Stomach (tissue), 9 donors: ENCODE measurements around the gene TMCO6. TPM values are rescaled to one million over a fixed set of nuclear protein-coding genes. Genes with fewer than 3 reads are reported as not detected.
"Not testable (repeated sequence)": the region's sequence is repeated elsewhere in the genome, so short reads cannot be mapped to it uniquely, and the experiment has no call there.

Source experiments
- DNase-seq, 2 donors: peaks; one replicate each; pipeline versions ENCODE4 v3.0.0 to v3.0.0-alpha.2; 2013 to 2019
- H3K27ac ChIP-seq, 5 donors: fragments of 200-600 bp in 4 of 5; sonication (generic) in 4 of 5; one replicate each; pipeline ENCODE4 v1.5.1; 2013 to 2019; ENCODE audit warnings: mild to moderate bottlenecking in 1 of 5, moderate library complexity in 1 of 5
- H3K27me3 ChIP-seq, 3 donors: fragments of 200-600 bp; sonication (generic); one replicate each; pipeline ENCODE4 v1.5.1; 2017 to 2019; ENCODE audit warnings: mixed run types in 1 of 3
- H3K36me3 ChIP-seq, 4 donors: fragments of 200-600 bp; sonication (generic); 1 replicate in 3 of 4; 2 replicates in 1 of 4; pipeline ENCODE4 v1.5.1; 2016 to 2019
- H3K4me1 ChIP-seq, 4 donors: fragments of 200-600 bp; sonication (generic); one replicate each; pipeline ENCODE4 v1.5.1; 2016 to 2019
- H3K4me3 ChIP-seq, 4 donors: fragments of 200-600 bp; sonication (generic) in 3 of 4; one replicate each; pipeline ENCODE4 v1.5.1; 2016 to 2019; ENCODE audit warnings: mild to moderate bottlenecking in 1 of 4
- H3K9me3 ChIP-seq, 4 donors: fragments of 200-600 bp; sonication (generic); one replicate each; pipeline ENCODE4 v1.5.1; 2016 to 2019
- CTCF ChIP-seq, 7 experiments: fragments of 450-650 bp in 4 of 7; fragments of 200-600 bp in 3 of 7; sonication (generic) in 3 of 7; IDR thresholded peaks; one replicate each; pipeline ENCODE4 v1.5.1; 2016 to 2019; ENCODE audit warnings: antibody characterized with exemption in 7 of 7, control low read depth in 2 of 7, mild to moderate bottlenecking in 1 of 7
- EP300 ChIP-seq: sonication (generic); formaldehyde crosslinking; IDR thresholded peaks from one replicate; pipeline ENCODE4 v1.6.1; 2017; ENCODE audit warnings: antibody characterized with exemption
- POLR2A ChIP-seq, 4 donors: fragments of 450-650 bp; IDR thresholded peaks; one replicate each; pipeline ENCODE4 v1.6.1; 2016; ENCODE audit warnings: antibody characterized with exemption in 4 of 4, control low read depth in 2 of 4, mild to moderate bottlenecking in 1 of 4, moderate library complexity in 1 of 4
- POLR2AphosphoS5 ChIP-seq, 3 donors: sonication (generic); formaldehyde crosslinking; IDR thresholded peaks; one replicate each; pipeline ENCODE4 v1.6.1; 2016; ENCODE audit warnings: antibody characterized with exemption in 3 of 3
- WGBS, 5 donors: extraction: QIAGEN DNeasy Blood & Tissue Kit in 3 of 5; methylation state at CpG; one replicate each; pipeline versions ENCODE4 v1.1.5 to v1.1.7; 2013 to 2018; 5-methylcytosine and 5-hydroxymethylcytosine counted together
- intact Hi-C: fragments of 100-400 bp; cut with DNase I; formaldehyde crosslinking; loops from one replicate; pipeline ENCODE4 v1.15.1; 2023; ENCODE audit warnings: low total_unique reads
- polyA plus RNA-seq, 3 donors: library from polyadenylated mRNA; stranded (reverse); fragments of 200-250 nt; gene quantifications; one replicate each; pipeline ENCODE4 v1.2.3, GENCODE V29; 2013
- total RNA-seq, 5 donors: library from RNA; depleted of rRNA; stranded (reverse); fragments of >200 nt; gene quantifications; one replicate each; pipeline versions ENCODE4 v1.1.0 to v1.2.3, GENCODE V29; 2014 to 2016
- donor health status: healthy with polysubstance abuse.
- donor health status: Bipolar disorder and iron deficiency.
- donor health status: healthy.

TMCO6 gene
- total and polyA plus RNA-seq, 8 donors, result 4.0 to 40.8 (median 7.4) TPM

- 48 to 85% (median 67%) methylated on average over 3 of the region's 3 CpGs for WGBS, 5 donors
- intact Hi-C loops, result loop anchor here (5.0 kb wide), 1 partner anchor 67 kb away; no protein-coding TSS in a partner anchor
- Histone ChIP-seq H3K27me3 (no peaks in the 10 kb centered on the region), H3K27ac (peak overlapping the region in 1 of 5 donors; percentile 86), H3K4me1 (peaks cover 11 to 52% (median 29%) of the 10 kb centered on the region in 4 donors), H3K4me3 (no peak overlapping the region), H3K9me3 (no peaks in the 10 kb centered on the region), H3K36me3 (no peaks in the 10 kb centered on the region)
- no peak for TF ChIP-seq CTCF (IDR thresholded peaks at IDR 0.05)
- no peak for TF ChIP-seq POLR2A (IDR thresholded peaks at IDR 0.05)
- no peak for TF ChIP-seq EP300
- TF ChIP-seq POLR2AphosphoS5 (IDR thresholded peaks at IDR 0.05), result no peak
- DNase-seq, result no peak
Observed at GRCh38 chr5:140634103-140634502, 5.1 kb upstream of the TMCO6 start.

GRCh38 chr5:140635291-140636257 lies 3.7 kb upstream of the TMCO6 start:
- Histone ChIP-seq H3K4me1 (peaks cover 17 to 61% (median 38%) of the 10 kb centered on the region in 4 donors), H3K36me3 (no peaks in the 10 kb centered on the region), H3K27me3 (no peaks in the 10 kb centered on the region), H3K27ac (no peak overlapping the region), H3K9me3 (no peaks in the 10 kb centered on the region), H3K4me3 (no peak overlapping the region)
- 80 to 86% (median 85%) methylated on average over 7 to 8 of the region's 8 CpGs for WGBS, 5 donors
- DNase-seq, result no peak
- TF ChIP-seq POLR2AphosphoS5 (IDR thresholded peaks at IDR 0.05) (no peak), CTCF (IDR thresholded peaks at IDR 0.05) (no peak), EP300 (no peak), POLR2A (IDR thresholded peaks at IDR 0.05) (no peak)
- intact Hi-C loops, result no loop called here

GRCh38 chr5:140637371-140638100 lies 1.7 kb upstream of the TMCO6 start:
- Histone ChIP-seq H3K27ac (no peak overlapping the region), H3K27me3 (no peaks in the 10 kb centered on the region), H3K4me3 (no peak overlapping the region), H3K9me3 (no peaks in the 10 kb centered on the region), H3K4me1 (peaks cover 17 to 67% (median 43%) of the 10 kb centered on the region in 4 donors), H3K36me3 (peaks cover 0 to 12% (median 11%) of the 10 kb centered on the region in 4 donors)
- no peak for TF ChIP-seq EP300
- TF ChIP-seq CTCF (IDR thresholded peaks at IDR 0.05), result no peak
- TF ChIP-seq POLR2AphosphoS5 (IDR thresholded peaks at IDR 0.05), result no peak
- 63 to 78% (median 68%) methylated on average over 10 of the region's 10 CpGs for WGBS, 5 donors
- intact Hi-C loops, result no loop called here
- no peak for DNase-seq

GRCh38 chr5:140638898-140639147 lies 428 bp upstream of the TMCO6 start:
- not testable (repeated sequence) for DNase-seq

More at GRCh38 chr5:140638898-140639147, 428 bp upstream of the TMCO6 start:
- peak overlapping the region; percentile 65 to 94 (median 93) for H3K27ac ChIP-seq
- peaks cover 10 to 60% (median 36%) of the 10 kb centered on the region in 4 donors for H3K4me1 ChIP-seq
- peak overlapping the region; percentile 73 to 91 (median 80) for H3K4me3 ChIP-seq
- H3K27me3 ChIP-seq, H3K9me3 ChIP-seq, intact Hi-C loops: not testable (repeated sequence)
- H3K36me3 ChIP-seq, result peaks cover 6 to 25% (median 24%) of the 10 kb centered on the region in 4 donors
- 12 to 13% (median 13%) methylated on average over 9 of the region's 9 CpGs for WGBS, 5 donors
